Measurements from ENCODE around the gene MRTFB.

- no peak for TF ChIP-seq FOXK2 (IDR thresholded peaks at IDR 0.05)
- TF ChIP-seq SUZ12 (IDR thresholded peaks at IDR 0.05), result no peak
- TF ChIP-seq SP1 (IDR thresholded peaks at IDR 0.05), result no peak
- no peak for TF ChIP-seq FOXA1 (IDR thresholded peaks at IDR 0.05)
- TF ChIP-seq CTBP1 (IDR thresholded peaks at IDR 0.05; ENCODE audit: borderline replicate concordance), result no peak
- TF ChIP-seq ZNF384 (IDR thresholded peaks at IDR 0.05), result no peak
- TF ChIP-seq TARDBP (IDR thresholded peaks at IDR 0.05), result no peak
- TF ChIP-seq FOXM1 (IDR thresholded peaks at IDR 0.05; ENCODE audit: borderline replicate concordance), result no peak
- no peak for TF ChIP-seq HDGF (IDR thresholded peaks at IDR 0.05; ENCODE audit: borderline replicate concordance)
- TF ChIP-seq BHLHE40 (IDR thresholded peaks at IDR 0.05; ENCODE audit: borderline replicate concordance), result no peak
These were observed 62.8 kb downstream of the MRTFB start for GRCh38 chr16:14133907-14134306.

Measured in HEK293T (cell line).